H1 (cell line): ENCODE measurements around the gene MYLK. TPM values are rescaled to one million over a fixed set of nuclear protein-coding genes. Genes with fewer than 3 reads are reported as not detected.

ENCODE experiments used
- ATF3 ChIP-seq: IDR thresholded peaks from 2 replicates; pipeline ENCODE4 v1.6.1; 2011; ENCODE audit warnings: low read depth, mild to moderate bottlenecking, low read length; ENCODE audit not compliant: insufficient read depth
- CBX5 ChIP-seq: fragments of 300-800, 300-1000 bp; sonication (generic); IDR thresholded peaks from 2 replicates; pipeline ENCODE4 v1.7.1; 2016; ENCODE audit warnings: antibody characterized with exemption, low read length, low read depth
- CHD1 ChIP-seq: IDR thresholded peaks from 2 replicates; pipeline ENCODE4 v1.6.1; 2012; ENCODE audit warnings: low read depth, low read length, improper control_type of control experiment
- CHD7 ChIP-seq: fragments of 300-600 bp; sonication (generic); IDR thresholded peaks from 2 replicates; pipeline ENCODE4 v1.7.1; 2012; ENCODE audit warnings: low read length, moderate library complexity, mild to moderate bottlenecking, inconsistent platforms; ENCODE audit not compliant: insufficient replicate concordance
- NANOG ChIP-seq: IDR thresholded peaks from 2 replicates; pipeline ENCODE4 v1.6.1; 2011; ENCODE audit warnings: low read length, low read depth, mild to moderate bottlenecking, inconsistent platforms; ENCODE audit not compliant: insufficient read depth, poor library complexity, severe bottlenecking
- NRF1 ChIP-seq: IDR thresholded peaks from 2 replicates; pipeline ENCODE4 v1.6.1; 2011; ENCODE audit warnings: mild to moderate bottlenecking, low read depth, low read length, improper control_type of control experiment
- TEAD4 ChIP-seq: IDR thresholded peaks from 2 replicates; pipeline ENCODE4 v1.6.1; 2012; ENCODE audit warnings: low read depth, low read length, inconsistent platforms, mixed read lengths
- YY1 ChIP-seq: IDR thresholded peaks from 2 replicates; pipeline ENCODE4 v1.6.1; 2011; ENCODE audit warnings: low read depth, mild to moderate bottlenecking, low read length
- polyA plus RNA-seq, 7 experiments: library from polyadenylated mRNA; depleted of rRNA in 3 of 7; stranded (reverse) in 5 of 7; unstranded in 2 of 7; fragments of >200 nt in 5 of 7; fragments of 200-250 nt in 2 of 7; gene quantifications; 1 replicate in 5 of 7; 2 replicates in 1 of 7; 4 replicates in 1 of 7; pipeline versions ENCODE4 v1.2.1 to v1.2.3, GENCODE V29; 2011 to 2013; ENCODE audit warnings: missing spikeins in 2 of 7, mixed read lengths in 2 of 7
- total RNA-seq: library from RNA; stranded (reverse); fragmentation: NEBNext Ultra II Directional; extraction: Animal tissue kit (Norgen Biotek cat#: 25700); gene quantifications from 2 replicates; pipeline ENCODE4 v1.2.1, GENCODE V29; 2021
- TF ChIP-seq, protein P1 (sequence below), 3 experiments: IDR thresholded peaks; 1 replicate in 2 of 3; 2 replicates in 1 of 3; pipeline versions ENCODE4 v1.5.1 to v1.6.1; 2011; ENCODE audit warnings: low read length in 3 of 3, mild to moderate bottlenecking in 3 of 3, inconsistent platforms in 2 of 3, low read depth in 1 of 3, moderate library complexity in 1 of 3; ENCODE audit not compliant: insufficient read depth in 1 of 3; ENCODE audit errors: control extremely low read depth in 1 of 3

MYLK gene
- total and polyA plus RNA-seq, 2 of the 8 experiments (the other 6 are each of a cell fraction or from before 2014, with no cell fraction given): 11.6 to 21.3 TPM

GRCh38 chr3:123739106-123739505, 145.0 kb downstream of the MYLK start (continued):
- TF ChIP-seq CHD7: no peak
- TF ChIP-seq NANOG: no peak
- no peak for TF ChIP-seq ATF3
- no peak for TF ChIP-seq TEAD4
- TF ChIP-seq CHD1: no peak
- no peak for TF ChIP-seq CBX5
- no peak for TF ChIP-seq YY1
- TF ChIP-seq, protein P1, sequence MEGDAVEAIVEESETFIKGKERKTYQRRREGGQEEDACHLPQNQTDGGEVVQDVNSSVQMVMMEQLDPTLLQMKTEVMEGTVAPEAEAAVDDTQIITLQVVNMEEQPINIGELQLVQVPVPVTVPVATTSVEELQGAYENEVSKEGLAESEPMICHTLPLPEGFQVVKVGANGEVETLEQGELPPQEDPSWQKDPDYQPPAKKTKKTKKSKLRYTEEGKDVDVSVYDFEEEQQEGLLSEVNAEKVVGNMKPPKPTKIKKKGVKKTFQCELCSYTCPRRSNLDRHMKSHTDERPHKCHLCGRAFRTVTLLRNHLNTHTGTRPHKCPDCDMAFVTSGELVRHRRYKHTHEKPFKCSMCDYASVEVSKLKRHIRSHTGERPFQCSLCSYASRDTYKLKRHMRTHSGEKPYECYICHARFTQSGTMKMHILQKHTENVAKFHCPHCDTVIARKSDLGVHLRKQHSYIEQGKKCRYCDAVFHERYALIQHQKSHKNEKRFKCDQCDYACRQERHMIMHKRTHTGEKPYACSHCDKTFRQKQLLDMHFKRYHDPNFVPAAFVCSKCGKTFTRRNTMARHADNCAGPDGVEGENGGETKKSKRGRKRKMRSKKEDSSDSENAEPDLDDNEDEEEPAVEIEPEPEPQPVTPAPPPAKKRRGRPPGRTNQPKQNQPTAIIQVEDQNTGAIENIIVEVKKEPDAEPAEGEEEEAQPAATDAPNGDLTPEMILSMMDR (IDR thresholded peaks at IDR 0.05; ENCODE audit: control extremely low read depth in 1 of 3, insufficient read depth in 1 of 3, low read depth in 1 of 3, low read length in 3 of 3): no peak
- no peak for TF ChIP-seq NRF1
